ENCODE data around the gene PLAC8L1. TPM values are rescaled to one million over a fixed set of nuclear protein-coding genes. Genes with fewer than 3 reads are reported as not detected.

Gene PLAC8L1
- total RNA-seq, 2 donors from 2014 or later, result not detected

DNA sequence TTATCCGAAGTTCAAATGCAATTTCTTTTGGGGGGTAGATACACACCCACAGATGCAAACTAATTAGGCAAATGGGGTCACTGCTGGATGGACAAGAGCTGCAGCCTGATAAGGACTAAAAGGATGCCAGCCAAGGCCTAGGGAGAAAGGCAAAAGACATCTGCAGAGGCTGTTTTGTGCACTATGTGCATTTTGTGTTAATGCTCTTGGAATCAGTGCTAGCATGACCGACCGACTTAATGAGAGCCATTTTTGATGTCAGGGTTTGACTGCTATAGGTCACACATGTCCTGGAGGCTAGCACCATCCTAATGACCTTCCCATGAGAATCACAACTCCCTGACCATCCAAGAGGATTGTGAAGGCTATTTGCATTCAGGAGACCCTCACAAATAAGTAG is 34.6 kb downstream of the PLAC8L1 start:
- no peak for DNase-seq (ENCODE audit: low spot score)
- no peak overlapping the region for H3K4me3 ChIP-seq
- 92% methylated on average over 3 of the region's 3 CpGs for WGBS
- no peaks in the 10 kb centered on the region for H3K4me1 ChIP-seq (replicated peaks)
- H3K9me3 ChIP-seq, result no peaks in the 10 kb centered on the region
- no peak for TF ChIP-seq POLR2A (IDR thresholded peaks at IDR 0.05)
- no peak for TF ChIP-seq POLR2AphosphoS5 (IDR thresholded peaks at IDR 0.05)
- TF ChIP-seq, protein P1, sequence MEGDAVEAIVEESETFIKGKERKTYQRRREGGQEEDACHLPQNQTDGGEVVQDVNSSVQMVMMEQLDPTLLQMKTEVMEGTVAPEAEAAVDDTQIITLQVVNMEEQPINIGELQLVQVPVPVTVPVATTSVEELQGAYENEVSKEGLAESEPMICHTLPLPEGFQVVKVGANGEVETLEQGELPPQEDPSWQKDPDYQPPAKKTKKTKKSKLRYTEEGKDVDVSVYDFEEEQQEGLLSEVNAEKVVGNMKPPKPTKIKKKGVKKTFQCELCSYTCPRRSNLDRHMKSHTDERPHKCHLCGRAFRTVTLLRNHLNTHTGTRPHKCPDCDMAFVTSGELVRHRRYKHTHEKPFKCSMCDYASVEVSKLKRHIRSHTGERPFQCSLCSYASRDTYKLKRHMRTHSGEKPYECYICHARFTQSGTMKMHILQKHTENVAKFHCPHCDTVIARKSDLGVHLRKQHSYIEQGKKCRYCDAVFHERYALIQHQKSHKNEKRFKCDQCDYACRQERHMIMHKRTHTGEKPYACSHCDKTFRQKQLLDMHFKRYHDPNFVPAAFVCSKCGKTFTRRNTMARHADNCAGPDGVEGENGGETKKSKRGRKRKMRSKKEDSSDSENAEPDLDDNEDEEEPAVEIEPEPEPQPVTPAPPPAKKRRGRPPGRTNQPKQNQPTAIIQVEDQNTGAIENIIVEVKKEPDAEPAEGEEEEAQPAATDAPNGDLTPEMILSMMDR (IDR thresholded peaks at IDR 0.05), result no peak
- H3K36me3 ChIP-seq, result no peaks in the 10 kb centered on the region
- no peaks in the 10 kb centered on the region for H3K27me3 ChIP-seq (replicated peaks; ENCODE audit: insufficient read depth)
- intact Hi-C loops (cut with DNase I), result no loop called here
- no peak overlapping the region for H3K27ac ChIP-seq

DNA sequence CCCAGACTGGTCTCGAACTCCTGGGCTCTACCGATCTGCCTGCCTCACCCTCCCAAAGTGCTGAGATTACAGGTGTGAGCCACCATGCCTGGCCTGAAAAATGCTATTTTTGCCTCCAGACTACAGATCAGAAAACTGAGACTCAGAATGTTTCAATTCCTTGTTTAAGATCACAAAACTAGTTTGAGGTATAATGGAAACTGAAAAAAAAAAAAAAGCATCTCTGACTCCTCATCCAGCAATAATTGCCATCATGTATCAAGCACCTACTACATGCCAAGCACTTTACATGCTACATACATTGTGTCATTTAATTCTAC is 35.6 kb downstream of the PLAC8L1 start:
- TF ChIP-seq POLR2A (IDR thresholded peaks at IDR 0.05) (no peak), POLR2AphosphoS5 (IDR thresholded peaks at IDR 0.05) (no peak)
- TF ChIP-seq, protein P1 (IDR thresholded peaks at IDR 0.05), result no peak
- Histone ChIP-seq H3K9me3 (no peaks in the 10 kb centered on the region), H3K36me3 (no peaks in the 10 kb centered on the region), H3K4me1 (replicated peaks) (no peaks in the 10 kb centered on the region), H3K27me3 (replicated peaks; ENCODE audit: insufficient read depth) (no peaks in the 10 kb centered on the region), H3K27ac (no peak overlapping the region), H3K4me3 (no peak overlapping the region)
- intact Hi-C loops (cut with DNase I), result no loop called here
- DNase-seq (ENCODE audit: low spot score), result no peak
- 100% methylated on average over 2 of the region's 2 CpGs for WGBS

DNA sequence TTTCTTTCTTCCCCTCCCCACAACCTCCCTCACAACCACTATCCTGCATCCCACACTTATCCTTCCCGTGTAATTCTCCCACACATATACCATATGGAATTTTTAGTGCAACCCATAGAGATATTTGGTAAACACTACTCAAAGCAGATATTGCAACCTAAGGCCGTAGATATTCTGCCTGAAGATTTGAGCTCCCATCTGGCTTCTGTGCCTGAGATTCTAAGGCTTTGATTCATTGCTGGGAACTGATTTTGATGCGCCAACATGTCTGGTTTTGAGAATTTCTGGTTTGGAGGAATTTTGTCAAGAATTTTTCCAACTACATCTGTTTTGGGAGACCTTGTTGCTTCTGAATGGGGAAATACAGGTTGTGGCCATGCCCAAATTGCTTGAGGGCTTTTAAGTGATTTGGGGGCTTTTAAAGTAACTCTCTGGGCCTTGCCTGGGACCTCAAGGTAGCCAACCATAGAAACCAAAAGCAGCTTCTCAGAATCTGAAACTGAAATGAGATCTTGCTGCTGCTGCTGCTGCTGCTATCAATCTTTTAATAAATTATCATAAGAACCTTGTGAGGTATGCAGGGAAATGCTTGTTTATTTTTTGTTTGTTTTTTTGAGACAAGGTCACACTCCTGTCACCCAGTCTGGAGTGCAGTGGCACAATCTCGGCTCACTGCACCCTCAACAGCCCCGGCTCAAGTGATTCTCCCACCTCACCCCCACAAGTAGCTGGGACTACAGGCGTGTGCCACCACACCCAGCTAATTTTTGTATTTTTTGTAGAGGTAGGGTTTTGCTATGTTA is 36.2 kb downstream of the PLAC8L1 start:
- no peaks in the 10 kb centered on the region for H3K9me3 ChIP-seq
- H3K36me3 ChIP-seq, result no peaks in the 10 kb centered on the region
- H3K4me1 ChIP-seq (replicated peaks), result no peaks in the 10 kb centered on the region
- intact Hi-C loops (cut with DNase I), result no loop called here
- no peak overlapping the region for H3K4me3 ChIP-seq
- no peaks in the 10 kb centered on the region for H3K27me3 ChIP-seq (replicated peaks; ENCODE audit: insufficient read depth)
- 93% methylated on average over 6 of the region's 6 CpGs for WGBS
- H3K27ac ChIP-seq, result no peak overlapping the region
- DNase-seq (ENCODE audit: low spot score), result no peak
- TF ChIP-seq, protein P1 (IDR thresholded peaks at IDR 0.05), result no peak
- TF ChIP-seq POLR2AphosphoS5 (IDR thresholded peaks at IDR 0.05) (no peak), POLR2A (IDR thresholded peaks at IDR 0.05) (no peak)

DNA sequence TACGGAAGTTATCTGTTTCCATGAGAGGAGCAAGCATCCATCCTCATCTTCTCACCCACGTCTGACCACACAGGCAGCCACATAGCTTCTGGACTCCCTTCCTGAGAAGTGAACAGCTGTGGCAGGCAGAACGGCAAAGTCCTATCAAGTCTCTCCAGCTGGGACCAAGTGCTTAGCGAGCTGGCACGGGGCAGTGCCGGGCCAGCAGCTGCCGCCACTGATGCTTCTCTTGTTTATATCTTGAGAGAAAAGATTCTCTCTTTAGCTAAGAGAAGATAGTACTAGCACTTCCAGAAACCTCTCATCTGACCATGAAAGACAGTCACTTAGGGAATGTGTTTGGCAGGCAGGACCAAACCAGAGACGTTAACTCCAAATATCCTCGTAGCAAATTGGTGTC is 37.2 kb downstream of the PLAC8L1 start:
- H3K27ac ChIP-seq, result no peak overlapping the region
- H3K4me1 ChIP-seq (replicated peaks), result no peaks in the 10 kb centered on the region
- no peak overlapping the region for H3K4me3 ChIP-seq
- no peak for TF ChIP-seq POLR2AphosphoS5 (IDR thresholded peaks at IDR 0.05)
- TF ChIP-seq, protein P1 (IDR thresholded peaks at IDR 0.05), result no peak
- TF ChIP-seq POLR2A (IDR thresholded peaks at IDR 0.05), result no peak
- DNase-seq (ENCODE audit: low spot score), result no peak
- H3K9me3 ChIP-seq, result no peaks in the 10 kb centered on the region
- no peaks in the 10 kb centered on the region for H3K36me3 ChIP-seq
- intact Hi-C loops (cut with DNase I), result no loop called here
- WGBS, result 85% methylated on average over 9 of the region's 9 CpGs
- no peaks in the 10 kb centered on the region for H3K27me3 ChIP-seq (replicated peaks; ENCODE audit: insufficient read depth)

DNA sequence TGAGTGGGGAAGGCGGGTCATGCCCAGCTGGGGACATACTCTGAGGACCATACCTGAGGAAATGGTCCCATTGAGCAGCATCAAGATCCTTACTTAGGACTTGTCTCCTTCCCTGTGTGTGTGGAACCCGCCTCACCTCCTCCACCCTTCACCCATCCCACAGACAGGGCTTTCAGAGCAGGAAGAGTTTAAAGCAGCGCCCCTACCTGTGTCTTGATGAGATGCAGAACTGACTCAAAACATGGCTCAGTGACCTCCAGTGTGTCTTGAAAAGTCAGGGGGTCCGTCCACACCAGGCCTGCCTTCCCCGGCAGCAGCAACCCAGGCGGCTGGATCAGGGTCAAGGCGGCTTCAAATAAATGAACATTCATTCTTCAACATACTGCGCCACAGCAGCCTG is 38.4 kb downstream of the PLAC8L1 start:
- Histone ChIP-seq H3K4me1 (replicated peaks) (no peaks in the 10 kb centered on the region), H3K27me3 (replicated peaks; ENCODE audit: insufficient read depth) (no peaks in the 10 kb centered on the region), H3K27ac (no peak overlapping the region), H3K36me3 (no peaks in the 10 kb centered on the region), H3K9me3 (no peaks in the 10 kb centered on the region), H3K4me3 (no peak overlapping the region)
- 98% methylated on average over 8 of the region's 8 CpGs for WGBS
- intact Hi-C loops (cut with DNase I), result no loop called here
- no peak for DNase-seq (ENCODE audit: low spot score)
- TF ChIP-seq POLR2A (IDR thresholded peaks at IDR 0.05) (no peak), POLR2AphosphoS5 (IDR thresholded peaks at IDR 0.05) (no peak)
- TF ChIP-seq, protein P1 (IDR thresholded peaks at IDR 0.05), result no peak
